Islet of Langerhans (tissue), 1 donor: ENCODE measurements around the gene CLIP4.
A peak's percentile ranks its signal among the peaks of the same experiment; 100 is the strongest.

Experiments used
- FAIRE-seq: peaks from one replicate; lab custom pipeline; 2011; peaks lifted over from hg19 to GRCh38; lab: Jason Lieb, UNC

Gene CLIP4

GRCh38 chr2:29134933-29135332, 19.7 kb downstream of the CLIP4 start:
- no peak for FAIRE-seq

- FAIRE-seq: no peak
Measured at GRCh38 chr2:29139152-29139551, 23.9 kb downstream of the CLIP4 start.

- no peak for FAIRE-seq
Measured at GRCh38 chr2:29139731-29140130, 24.5 kb downstream of the CLIP4 start.

GRCh38 chr2:29143657-29144056, 28.4 kb downstream of the CLIP4 start:
- FAIRE-seq: no peak

- no peak for FAIRE-seq
Measured at GRCh38 chr2:29146197-29146596, 31.0 kb downstream of the CLIP4 start.

- no peak for FAIRE-seq
Measured at GRCh38 chr2:29147963-29148362, 32.7 kb downstream of the CLIP4 start.

- FAIRE-seq: no peak
Measured at GRCh38 chr2:29154610-29155009, 39.4 kb downstream of the CLIP4 start.

- no peak for FAIRE-seq
Measured at GRCh38 chr2:29155578-29155977, 40.4 kb downstream of the CLIP4 start.

GRCh38 chr2:29157131-29157530, 41.9 kb downstream of the CLIP4 start:
- FAIRE-seq: no peak

GRCh38 chr2:29159125-29159524, 43.9 kb downstream of the CLIP4 start:
- no peak for FAIRE-seq

GRCh38 chr2:29160184-29160583, 45.0 kb downstream of the CLIP4 start:
- no peak for FAIRE-seq

- FAIRE-seq: no peak
Measured at GRCh38 chr2:29162204-29162928, 47.2 kb downstream of the CLIP4 start.

GRCh38 chr2:29164091-29164846, 49.1 kb downstream of the CLIP4 start:
- FAIRE-seq: no peak

GRCh38 chr2:29165362-29166241, 50.4 kb downstream of the CLIP4 start:
- FAIRE-seq: peak; percentile 51

- FAIRE-seq: no peak
Measured at GRCh38 chr2:29166242-29167039, 51.2 kb downstream of the CLIP4 start.

GRCh38 chr2:29174937-29175336, 59.7 kb downstream of the CLIP4 start:
- no peak for FAIRE-seq

- no peak for FAIRE-seq
Measured at GRCh38 chr2:29175338-29175737, 60.1 kb downstream of the CLIP4 start.

GRCh38 chr2:29182334-29182733, 67.1 kb downstream of the CLIP4 start:
- no peak for FAIRE-seq

- FAIRE-seq: no peak
Measured at GRCh38 chr2:29182920-29183319, 67.7 kb downstream of the CLIP4 start.

GRCh38 chr2:29184531-29184930, 69.3 kb downstream of the CLIP4 start:
- no peak for FAIRE-seq

GRCh38 chr2:29186817-29187216, 71.6 kb downstream of the CLIP4 start:
- no peak for FAIRE-seq

GRCh38 chr2:29187926-29188325, 72.7 kb downstream of the CLIP4 start:
- FAIRE-seq: peak; percentile 9
